Stimulated activated CD8-positive, alpha-beta memory T cell treated with anti-CD3 and anti-CD28 coated beads, Interleukin-12 subunit alpha, Interleukin-12 subunit beta, amount 100 ng/mL, for 24 hours (primary cell): ENCODE data around the gene ITGA11.
A peak's percentile ranks its signal among the peaks of the same experiment; 100 is the strongest.

ENCODE experiments used
- DNase-seq: peaks from one replicate; pipeline ENCODE4 v3.0.0-alpha.2; 2020; ENCODE audit errors: extremely low read depth

ITGA11 gene

DNA sequence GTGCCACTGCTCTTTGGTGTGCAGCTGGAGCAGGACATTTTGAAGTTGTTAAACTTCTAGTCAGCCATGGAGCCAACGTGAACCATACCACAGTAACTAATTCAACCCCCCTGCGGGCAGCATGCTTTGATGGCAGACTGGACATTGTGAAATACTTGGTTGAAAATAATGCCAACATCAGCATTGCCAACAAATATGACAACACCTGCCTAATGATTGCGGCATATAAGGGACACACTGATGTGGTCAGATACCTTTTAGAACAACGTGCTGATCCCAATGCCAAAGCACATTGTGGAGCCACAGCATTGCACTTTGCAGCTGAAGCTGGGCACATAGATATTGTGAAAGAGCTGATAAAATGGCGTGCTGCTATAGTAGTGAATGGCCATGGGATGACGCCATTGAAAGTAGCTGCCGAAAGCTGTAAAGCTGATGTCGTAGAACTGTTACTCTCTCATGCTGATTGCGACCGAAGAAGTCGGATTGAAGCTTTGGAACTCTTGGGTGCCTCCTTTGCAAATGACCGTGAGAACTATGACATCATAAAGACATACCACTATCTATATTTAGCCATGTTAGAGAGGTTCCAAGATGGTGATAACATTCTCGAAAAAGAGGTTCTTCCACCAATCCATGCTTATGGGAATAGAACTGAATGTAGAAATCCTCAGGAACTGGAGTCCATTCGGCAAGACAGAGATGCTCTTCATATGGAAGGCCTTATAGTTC is 142.2 kb downstream of the ITGA11 start:
- no peak for DNase-seq

DNA sequence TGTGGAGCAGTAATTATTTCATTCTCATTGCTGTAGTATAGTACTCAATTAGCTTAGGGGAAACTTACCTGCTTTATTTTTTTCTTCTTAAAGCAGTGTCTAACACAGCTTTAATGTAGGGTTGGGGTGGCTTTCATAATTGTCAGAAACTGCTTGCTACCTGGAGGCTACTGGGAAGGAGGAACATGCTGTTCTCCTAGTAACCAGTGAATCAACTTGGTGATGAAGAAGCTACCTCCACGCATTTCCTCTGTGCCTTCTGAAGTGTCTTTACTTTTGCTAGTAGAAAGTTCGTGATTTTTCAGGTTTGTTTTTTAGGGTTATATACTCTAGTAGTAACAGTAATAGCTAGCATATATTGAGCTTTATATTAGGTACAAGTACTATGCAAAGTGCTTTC is 142.9 kb downstream of the ITGA11 start:
- no peak for DNase-seq

DNA sequence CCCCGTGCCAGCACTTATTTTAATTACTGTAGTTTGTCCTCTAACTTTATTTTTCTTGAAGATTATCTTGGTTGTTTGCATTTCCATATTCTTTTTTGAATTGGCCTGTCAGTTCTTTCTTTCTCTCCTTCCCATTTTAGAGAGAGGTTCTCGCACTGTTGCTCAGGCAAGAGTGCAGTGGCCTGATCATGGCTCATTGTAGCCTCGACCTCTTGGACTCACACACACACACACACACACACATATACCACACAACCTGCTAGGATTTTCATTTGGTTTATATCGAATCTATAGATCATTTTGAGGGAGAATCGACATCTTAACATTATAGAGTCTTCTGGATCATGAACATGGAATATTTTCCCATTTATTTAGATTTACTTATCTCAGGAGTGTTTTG is 145.7 kb downstream of the ITGA11 start:
- no peak for DNase-seq

DNA sequence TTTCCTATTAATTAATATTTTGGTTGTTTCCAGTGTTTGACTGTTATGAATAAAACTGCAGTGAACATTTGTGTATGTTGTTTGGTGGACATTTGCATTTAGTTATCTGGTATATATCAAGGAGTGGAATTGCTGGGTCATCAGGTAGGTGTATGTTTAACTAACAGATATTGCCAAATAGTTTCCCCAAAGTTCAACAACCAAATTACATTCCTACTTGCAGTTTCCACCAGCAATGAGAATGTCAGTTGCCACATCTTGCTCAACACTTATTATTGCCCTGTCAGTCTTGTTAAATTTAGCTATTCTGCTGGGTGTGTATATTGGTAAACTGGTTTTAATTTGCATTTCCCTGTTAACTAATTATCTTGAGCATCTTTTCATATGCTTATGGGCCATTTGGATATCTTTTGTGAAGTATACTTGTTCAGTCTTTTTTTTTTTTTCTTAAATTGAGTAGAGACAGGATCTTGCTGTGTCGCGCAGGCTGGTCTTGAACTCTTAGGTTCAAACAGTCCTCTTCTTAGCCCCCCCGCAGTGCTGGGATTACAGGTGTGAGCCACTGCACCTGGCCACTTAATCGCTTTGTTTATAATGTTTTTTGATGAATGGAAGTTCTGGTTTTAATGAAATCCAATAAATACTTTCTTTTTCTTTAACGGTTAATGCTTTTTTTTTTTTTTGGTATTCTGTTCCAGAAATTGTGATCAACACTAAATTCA is 146.5 kb downstream of the ITGA11 start:
- DNase-seq = no peak

DNA sequence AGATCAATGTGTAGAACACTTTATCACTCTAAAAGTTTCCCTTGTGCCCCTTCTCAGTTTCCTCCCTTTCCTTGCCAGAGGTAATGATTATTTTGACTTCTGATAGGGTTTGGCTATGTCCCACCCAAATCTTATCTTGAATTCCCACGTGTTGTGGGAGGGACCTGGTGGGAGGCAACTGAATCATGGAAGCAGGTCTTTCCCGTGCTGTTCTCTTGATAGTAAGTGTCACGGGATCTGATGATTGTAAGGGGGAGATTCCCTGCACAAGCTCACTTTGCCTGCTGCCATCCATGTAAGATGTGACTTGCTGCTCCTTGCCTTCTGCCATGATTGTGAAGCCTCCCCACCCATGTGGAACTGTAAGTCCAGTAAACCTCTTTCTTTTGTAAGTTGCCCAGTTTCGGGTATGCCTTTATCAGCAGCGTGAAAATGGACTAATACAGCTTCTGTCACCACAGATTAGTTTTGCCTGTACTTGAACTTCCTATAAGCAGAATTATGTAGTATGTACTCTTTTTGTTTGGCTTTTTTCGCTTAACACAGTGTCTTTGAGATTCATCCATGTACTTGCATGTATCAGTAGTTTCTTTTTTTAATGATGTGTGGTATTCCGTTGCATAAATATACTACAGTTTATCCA is 147.2 kb downstream of the ITGA11 start:
- no peak for DNase-seq

DNA sequence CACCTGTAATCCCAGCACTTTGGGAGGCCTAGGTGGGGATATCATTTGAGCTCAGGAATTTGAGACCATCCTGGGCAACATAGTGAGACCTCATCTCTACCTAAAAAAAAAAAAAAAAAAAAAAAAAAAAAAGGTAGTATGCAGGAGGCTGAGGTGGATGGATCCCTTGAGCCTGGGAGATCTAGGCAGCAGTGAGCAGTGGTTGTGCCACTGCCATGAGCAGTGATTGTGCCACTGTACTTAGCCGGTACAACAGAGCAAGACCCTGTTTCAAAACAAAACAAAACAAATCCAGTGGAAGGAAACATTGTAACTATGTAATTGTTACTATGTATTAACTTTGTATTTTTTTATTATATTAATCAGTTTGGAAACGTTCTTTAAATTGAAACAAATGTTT is 148.6 kb downstream of the ITGA11 start:
- DNase-seq = no peak

DNA sequence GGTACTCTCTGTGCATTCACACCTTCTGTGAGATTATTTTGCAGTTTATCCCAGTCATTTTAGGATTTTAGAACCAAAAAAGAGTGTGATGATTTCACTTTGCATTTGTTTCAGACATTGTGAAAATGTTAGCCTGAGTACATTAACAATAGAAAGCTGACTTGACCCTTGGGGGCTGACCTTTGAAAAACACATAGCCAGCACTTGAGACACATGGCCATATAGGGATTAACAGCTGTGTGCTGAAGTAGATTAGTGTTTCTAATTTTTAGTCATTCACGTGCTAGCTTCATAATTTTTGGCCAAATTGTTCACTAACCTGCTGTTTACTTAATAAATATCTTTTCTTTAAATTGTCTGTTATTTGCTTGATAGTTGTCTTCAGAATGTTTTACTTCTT is 151.0 kb downstream of the ITGA11 start:
- no peak for DNase-seq

DNA sequence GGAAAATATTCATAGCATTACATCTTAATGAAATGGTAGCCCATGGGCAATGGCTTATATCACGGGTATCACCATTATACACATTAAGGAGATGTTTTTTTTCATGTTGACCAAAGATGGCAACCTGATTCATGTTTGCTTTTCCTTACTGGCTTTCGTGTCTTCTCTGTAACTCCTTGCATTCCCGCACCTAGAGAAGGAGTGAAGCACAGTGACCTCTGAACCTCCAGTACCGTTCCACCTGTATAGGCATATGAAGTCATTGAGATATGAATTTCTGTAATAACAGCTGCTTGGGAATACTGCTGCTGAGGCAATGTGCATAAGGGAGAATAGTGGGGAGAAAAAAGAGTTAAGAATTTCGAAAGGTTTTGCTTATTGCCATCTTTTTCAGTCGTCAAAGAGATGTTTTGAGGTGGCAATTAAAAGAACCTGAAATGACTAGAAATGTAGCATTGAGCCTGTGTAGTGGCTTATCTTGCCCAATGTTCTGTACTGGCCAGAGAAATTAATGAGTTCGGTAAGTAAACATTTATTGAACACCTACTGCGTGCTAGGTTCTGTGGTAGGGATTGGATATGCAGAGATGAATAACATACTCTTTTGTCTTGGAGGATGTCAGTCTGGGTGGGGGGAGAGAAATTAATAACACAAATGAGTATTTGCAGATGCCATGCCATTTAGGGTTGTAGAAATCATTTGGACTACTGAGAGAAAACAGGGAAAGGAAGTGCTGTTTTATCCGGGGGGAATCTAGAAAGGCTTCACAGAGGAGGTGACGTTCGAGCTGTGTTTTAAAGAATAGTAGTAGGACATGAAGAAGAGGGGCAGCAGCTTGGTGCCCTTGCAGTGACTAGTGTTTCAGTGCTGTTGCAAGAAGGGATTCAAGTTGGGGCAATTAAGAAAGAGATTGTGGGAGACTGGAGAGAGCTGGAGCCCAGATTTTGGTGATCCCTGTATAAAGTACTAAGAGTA is 151.9 kb downstream of the ITGA11 start:
- DNase-seq = no peak

DNA sequence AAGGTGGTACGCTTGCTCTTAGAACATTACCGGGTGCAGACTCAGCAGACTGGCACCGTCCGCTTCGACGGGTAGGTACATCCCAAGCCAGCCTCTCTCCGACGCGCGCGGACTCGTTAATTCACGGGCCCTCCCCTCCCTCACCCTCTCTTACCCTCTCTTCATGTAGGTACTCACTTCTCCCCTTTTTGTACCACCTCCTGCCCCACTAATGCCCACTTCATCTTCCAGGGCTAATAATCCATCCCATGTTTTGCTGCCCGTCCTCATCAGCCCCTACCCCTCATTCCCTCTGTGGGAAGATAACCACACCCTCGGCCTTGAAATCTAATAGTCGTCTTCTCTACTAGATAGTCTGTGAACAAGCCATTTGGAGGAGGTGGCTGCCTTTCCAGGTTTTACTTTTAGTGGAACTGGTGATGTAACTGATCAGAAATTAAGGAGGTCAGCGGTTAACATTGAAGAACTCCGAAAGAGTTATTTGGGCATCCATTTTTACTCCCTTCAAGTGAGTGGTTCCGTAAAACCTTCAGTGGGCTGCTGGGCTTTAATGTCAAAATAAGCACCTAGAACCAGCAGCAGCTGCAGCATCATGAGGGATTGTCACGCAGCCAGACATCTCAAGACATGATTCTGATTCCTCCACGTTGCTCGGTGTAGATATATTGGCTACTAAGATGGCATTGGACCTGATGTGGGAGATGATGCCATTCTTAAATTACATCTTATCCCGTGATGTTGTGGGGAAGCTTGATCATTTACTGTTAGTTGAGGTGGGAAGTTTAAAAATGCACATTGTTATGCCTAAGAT is 153.2 kb downstream of the ITGA11 start:
- no peak for DNase-seq

DNA sequence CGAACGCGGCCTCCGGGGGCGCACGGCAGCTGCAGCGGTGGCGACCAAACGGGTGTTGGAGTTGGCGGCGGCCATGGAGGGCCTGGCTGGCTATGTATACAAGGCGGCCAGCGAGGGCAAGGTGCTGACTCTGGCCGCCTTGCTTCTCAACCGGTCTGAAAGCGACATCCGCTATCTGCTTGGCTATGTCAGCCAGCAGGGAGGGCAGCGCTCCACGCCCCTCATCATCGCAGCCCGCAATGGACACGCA is 153.7 kb downstream of the ITGA11 start:
- DNase-seq = peak; percentile 46

DNA sequence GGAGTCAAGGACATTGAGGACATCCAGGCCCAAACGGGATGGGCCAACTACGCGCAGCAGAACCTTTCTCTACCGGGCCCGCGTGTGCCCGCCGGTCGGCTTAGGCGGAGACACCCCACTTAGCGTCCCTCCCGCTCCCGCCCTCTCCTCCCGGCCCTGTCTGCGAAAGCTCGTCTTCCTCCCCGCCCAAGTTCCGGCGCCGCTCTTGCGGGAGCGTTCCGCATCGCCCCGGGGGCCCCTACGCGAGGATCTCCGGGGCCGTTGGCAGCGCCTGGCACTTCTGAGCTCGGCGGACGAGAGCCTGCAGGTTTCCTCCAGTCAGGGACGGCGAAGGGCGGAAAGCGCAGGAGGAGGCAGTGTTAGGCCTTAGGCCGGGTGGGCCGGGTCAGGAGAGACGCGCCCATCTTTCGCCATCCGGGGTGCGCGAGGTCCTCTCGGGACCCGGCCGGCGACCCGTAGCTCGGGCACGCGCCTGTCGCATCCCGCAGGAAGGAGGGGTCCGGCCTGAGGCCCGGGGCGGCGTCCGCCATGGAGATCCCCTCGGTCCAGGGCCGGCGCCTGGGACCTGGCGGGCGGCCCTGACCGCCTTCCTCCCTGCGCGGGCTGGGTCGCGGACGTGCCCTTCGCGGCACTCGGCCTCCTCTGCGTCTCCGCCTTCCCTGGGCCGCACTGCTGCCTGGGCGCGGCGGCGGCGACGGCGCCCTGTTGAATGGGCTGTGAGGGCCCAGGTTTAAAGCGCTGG is 154.2 kb downstream of the ITGA11 start, which contains the start of gene FEM1B:
Gene FEM1B, plus strand, starts transcription at position 143 of the 742 bp plus-strand sequence. CDS start 673 bp downstream, outside the sequence.
- peak; percentile 73 for DNase-seq

DNA sequence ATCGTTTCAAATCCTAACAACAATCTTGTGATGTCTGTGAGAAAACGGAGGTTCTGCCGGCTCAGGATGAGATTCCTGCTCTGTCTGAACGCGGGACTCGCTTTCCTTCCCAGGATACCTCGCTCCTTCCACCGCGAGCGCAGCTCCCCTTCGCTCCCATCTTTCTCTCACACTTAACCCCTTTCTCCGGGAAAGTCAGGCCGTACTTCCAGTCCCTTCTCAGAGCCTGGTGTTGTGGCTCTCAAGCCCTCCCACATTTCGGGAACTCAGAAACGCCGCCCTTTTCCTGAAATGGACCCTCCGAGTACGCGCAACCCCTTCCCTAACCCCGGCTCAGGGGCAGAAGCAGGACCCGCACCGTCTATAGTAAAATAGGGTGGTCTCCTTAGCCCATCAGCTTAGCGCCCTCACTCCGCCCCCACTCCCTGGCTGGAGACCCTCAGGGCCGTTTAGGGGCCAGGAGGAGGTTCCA is 154.8 kb downstream of the ITGA11 start:
- DNase-seq = no peak

DNA sequence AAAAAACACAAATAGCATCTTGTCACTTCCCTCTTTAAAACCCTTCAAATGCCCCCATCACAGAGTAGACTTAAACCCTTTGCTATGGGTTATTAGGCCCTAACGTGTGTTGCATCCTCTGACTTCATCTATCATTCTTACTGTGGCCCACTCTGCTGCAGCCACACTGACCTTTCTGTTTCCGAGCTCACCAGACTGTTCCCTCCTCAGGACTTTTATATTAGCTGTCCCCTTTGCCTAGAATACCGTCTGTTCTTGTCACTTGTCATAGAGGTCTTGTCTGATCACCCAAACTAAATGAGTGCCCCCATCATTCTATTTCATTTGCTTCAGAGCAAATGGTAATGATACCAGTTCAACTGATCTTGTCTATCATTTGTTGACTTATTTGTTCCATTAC is 155.3 kb downstream of the ITGA11 start:
- no peak for DNase-seq

DNA sequence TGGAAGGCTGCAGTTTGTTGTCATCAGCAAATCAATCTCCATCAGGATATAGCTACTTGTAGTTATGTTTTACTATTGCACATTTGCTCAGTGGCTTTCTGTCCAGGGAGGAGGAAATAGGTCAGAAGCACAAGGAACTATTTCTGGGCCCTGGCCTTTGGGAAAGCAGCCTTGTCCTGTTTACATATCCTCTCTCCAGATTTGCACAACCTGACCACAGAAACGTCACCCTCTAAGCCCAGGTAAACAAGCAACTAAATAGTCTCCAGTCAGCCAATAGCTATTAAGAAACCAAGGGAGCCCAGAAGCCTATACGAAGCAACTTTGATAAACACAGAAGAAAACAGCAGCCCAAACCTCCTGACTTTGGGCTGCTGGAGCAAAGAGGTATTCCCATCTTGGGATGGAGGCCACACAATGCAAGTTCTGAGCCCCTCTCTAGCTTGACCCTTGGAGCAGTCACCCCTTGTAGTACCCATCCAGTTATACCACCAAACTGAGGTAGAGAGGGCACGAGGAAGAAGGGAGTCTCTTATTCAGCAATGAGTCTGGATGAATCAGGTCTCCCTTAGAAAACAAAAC is 156.7 kb downstream of the ITGA11 start:
- DNase-seq = no peak

DNA sequence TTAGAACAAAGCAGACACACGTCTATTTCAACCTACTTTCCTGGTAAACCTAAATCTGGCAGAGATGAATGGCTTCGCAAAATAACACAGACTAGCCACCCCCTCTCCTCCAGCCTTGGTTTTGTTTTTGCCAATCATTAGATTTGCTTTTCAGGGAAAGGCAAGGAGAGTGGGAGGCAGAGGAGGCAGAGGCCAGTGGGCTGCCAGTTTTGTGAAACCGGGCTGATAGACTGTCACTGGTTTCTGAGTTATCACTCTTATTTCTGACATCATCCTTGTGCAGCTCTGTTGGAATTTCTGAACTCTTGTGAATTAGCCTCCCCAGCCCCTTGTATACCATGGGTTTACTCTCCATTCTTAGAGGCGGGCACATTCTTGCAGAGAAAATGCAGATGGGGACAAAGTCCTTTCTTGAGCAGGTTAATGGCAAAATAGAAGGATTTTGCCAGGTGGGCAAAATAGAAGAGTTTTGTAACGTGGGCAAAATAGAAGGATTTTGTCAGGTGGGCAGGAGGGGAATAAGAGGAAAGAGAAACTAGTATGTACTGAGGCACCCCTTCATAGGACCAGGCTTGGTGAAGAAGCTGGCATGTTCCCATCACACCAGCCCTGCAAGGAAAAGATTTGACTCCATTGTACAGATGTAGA is 157.6 kb downstream of the ITGA11 start:
- DNase-seq = no peak

DNA sequence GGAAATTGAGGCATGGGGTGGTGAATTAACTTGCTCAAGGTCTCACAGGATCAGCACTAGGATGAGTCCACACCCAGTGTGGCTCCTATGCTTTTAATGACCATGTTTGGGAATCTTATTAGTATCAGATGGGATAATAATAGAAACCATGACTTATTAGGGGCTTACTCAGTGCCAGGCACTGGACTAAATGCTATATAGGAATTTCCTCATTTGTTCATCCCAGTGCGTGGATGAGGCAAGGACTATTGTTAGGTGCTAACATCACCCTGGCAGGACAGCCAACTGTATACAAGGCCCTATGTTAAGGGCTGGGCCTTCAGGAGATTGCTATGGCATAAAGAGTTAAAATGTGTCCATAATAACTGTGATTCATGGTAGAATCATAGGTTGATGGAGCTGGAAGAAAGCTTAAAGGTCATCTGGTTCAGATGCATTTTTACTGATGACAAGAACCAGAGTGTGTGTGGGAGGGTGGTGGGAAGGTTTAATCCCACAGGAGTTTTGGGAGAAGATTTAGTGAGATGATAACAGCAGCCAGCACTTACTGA is 159.2 kb downstream of the ITGA11 start:
- DNase-seq = no peak

DNA sequence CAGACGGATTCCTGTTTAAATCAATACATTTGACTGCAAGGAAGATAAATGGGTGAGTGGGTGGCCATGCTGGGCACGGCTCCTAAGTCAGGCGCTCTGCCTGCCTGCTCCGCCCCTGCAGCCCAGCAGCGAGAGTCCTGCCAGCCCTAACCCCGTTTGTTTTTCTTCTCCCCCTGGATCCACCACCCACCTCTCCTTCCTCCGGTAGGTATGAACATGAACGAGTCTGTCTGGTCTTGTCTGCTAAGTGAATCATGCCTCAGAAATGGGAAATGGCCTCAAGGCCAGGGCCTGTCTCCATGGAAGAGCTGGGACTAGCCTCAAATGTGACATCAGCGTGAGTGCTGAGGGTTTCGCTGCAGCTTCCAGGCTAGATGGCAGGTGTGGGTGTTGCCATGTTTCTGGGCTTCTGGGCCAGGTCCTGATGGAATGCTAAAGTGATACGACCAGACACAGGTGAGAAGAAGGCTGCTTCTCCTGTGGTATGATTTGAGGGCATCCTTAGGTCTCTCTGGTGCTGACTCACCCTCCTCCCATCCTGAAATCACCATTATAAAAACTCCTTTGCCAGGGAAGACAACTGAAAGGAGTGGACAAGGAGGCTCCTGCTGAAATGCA is 160.0 kb downstream of the ITGA11 start:
- no peak for DNase-seq

DNA sequence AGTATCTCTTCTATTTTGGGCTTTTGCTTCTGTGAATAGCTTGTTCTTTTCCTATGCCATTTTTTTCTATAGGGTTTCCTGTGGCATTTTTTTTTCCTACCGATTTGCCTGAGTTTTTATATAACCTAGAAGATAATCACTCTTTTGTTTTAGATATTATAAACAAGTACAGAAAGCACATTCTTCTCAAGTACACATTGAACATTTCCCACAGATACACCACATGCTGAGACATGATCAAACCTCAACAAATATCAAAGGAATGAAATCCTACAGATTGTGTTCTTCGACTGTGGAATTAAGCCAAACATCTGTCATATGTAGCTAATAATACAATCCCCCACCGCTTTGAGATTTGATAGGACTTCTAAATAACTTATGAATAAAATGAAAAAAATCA is 163.6 kb downstream of the ITGA11 start:
- no peak for DNase-seq

DNA sequence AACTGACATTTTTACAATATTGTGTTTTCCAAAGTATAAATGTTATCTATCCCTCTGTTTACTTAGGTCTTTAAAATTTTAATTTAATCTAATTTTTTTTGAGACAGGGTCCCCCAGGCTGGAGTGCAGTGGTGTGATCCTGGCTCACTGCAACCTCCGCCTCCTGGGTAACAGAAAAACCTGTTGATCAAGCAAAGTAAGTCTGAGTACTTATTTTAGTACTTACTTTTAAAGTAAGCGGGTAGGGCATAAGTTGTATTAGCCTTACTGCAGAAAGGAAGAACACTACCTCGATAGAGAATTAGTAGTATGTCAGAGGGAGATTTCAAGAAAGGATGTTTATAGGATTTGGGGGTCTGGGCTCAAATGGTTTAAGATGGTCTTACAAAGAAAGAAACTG is 166.3 kb downstream of the ITGA11 start:
- DNase-seq = no peak
